H1 (cell line): ENCODE measurements around the gene GP5. TPM values are rescaled to one million over a fixed set of nuclear protein-coding genes. Genes with fewer than 3 reads are reported as not detected.

ENCODE experiments used
- SAP30 ChIP-seq: fragments of 300-600 bp; sonication (generic); IDR thresholded peaks from 2 replicates; pipeline ENCODE4 v1.7.1; 2012; ENCODE audit warnings: low read length, moderate library complexity, mild to moderate bottlenecking, inconsistent platforms; ENCODE audit not compliant: insufficient read depth, insufficient replicate concordance
- SRF ChIP-seq: IDR thresholded peaks from 2 replicates; pipeline ENCODE4 v1.6.1; 2011; ENCODE audit warnings: mild to moderate bottlenecking, low read depth, low read length, moderate library complexity
- ZNF274 ChIP-seq: IDR thresholded peaks from 2 replicates; pipeline ENCODE4 v1.7.0; 2012; ENCODE audit warnings: low read length, borderline replicate concordance; ENCODE audit errors: extremely low read depth
- polyA plus RNA-seq, 7 experiments: library from polyadenylated mRNA; depleted of rRNA in 3 of 7; stranded (reverse) in 5 of 7; unstranded in 2 of 7; fragments of >200 nt in 5 of 7; fragments of 200-250 nt in 2 of 7; gene quantifications; 1 replicate in 5 of 7; 2 replicates in 1 of 7; 4 replicates in 1 of 7; pipeline versions ENCODE4 v1.2.1 to v1.2.3, GENCODE V29; 2011 to 2013; ENCODE audit warnings: missing spikeins in 2 of 7, mixed read lengths in 2 of 7
- total RNA-seq: library from RNA; stranded (reverse); fragmentation: NEBNext Ultra II Directional; extraction: Animal tissue kit (Norgen Biotek cat#: 25700); gene quantifications from 2 replicates; pipeline ENCODE4 v1.2.1, GENCODE V29; 2021
- TF ChIP-seq, protein P1 (sequence below): IDR thresholded peaks from 2 replicates; pipeline ENCODE4 v1.6.1; 2011; ENCODE audit warnings: low read depth, mild to moderate bottlenecking, low read length; ENCODE audit not compliant: insufficient read depth

The GP5 gene
- total and polyA plus RNA-seq, 2 of the 8 experiments (the other 6 are each of a cell fraction or from before 2014, with no cell fraction given) = 0.13 to 0.14 TPM

DNA sequence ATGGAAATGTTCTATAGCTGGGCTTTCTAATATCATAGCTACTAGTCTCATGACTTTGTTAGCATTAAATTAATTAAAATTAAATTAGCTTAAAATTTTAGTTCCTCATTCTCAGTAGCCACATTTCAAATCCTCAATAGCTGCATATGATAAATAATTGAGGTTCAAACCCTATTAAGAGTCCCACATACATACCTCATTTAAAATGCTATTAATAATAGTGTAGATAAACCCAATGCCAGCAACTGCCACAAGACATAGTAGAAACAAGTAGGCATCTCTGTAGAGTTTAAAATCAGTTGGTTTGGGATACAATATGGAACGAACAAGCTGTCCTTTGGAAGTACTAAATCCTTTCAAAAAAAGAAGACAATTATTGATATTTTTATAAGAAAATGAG lies 48.6 kb upstream of the GP5 start (continued):
- TF ChIP-seq, protein P1, sequence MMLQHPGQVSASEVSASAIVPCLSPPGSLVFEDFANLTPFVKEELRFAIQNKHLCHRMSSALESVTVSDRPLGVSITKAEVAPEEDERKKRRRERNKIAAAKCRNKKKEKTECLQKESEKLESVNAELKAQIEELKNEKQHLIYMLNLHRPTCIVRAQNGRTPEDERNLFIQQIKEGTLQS = no peak
- no peak for TF ChIP-seq ZNF274
- no peak for TF ChIP-seq SRF
- TF ChIP-seq SAP30 = no peak
